Mammary epithelial cell (primary cell): ENCODE data around the gene TSHZ3.

Experiments
- CTCF ChIP-seq, 2 donors: IDR thresholded peaks in 1 of 2; conservative IDR thresholded peaks in 1 of 2; 2 replicates each; pipeline ENCODE4 v1.5.1; 2011 to 2012; ENCODE audit warnings: inconsistent platforms in 2 of 2, low read length in 2 of 2, mild to moderate bottlenecking in 2 of 2, control low read depth in 1 of 2, low read depth in 1 of 2; ENCODE audit not compliant: insufficient read depth in 1 of 2; ENCODE audit errors: extremely low read depth in 1 of 2
- EZH2 ChIP-seq: IDR thresholded peaks from 2 replicates; pipeline ENCODE4 v1.6.1; 2012; ENCODE audit warnings: low read length, inconsistent platforms, borderline replicate concordance

- no peak for TF ChIP-seq CTCF (conservative IDR thresholded peaks at IDR 0.05 in 1 of 2, IDR thresholded peaks at IDR 0.05 in 1 of 2; ENCODE audit: extremely low read depth in 1 of 2, insufficient read depth in 1 of 2, low read depth in 1 of 2, low read length in 2 of 2)
- no peak for TF ChIP-seq EZH2
Observed at GRCh38 chr19:31377736-31378135, 28.5 kb upstream of the TSHZ3 start.
